ENCODE data around the gene RPA1.

RPA1 gene

DNA sequence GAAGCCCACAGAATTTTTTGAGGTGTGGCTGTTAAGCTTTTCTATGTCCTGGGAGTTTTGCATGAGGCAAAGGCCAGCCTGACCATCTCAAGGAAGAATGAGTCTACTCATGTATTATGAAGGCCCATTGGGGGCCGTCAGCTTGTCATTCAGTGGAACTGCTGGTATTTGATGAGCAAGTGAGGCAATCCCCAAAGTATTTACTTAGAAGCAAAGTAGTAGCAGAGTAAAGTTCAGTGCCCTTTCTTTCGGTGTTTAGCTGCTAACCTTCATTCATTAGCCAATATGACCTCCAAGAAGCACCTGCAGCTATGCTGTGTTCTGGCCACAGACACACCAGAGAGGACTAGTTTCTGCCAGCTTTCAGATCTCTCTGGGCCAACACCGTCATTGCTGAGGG, 80.2 kb downstream of the RPA1 start:
- DNase-seq (ENCODE audit: low read depth): no peak

DNA sequence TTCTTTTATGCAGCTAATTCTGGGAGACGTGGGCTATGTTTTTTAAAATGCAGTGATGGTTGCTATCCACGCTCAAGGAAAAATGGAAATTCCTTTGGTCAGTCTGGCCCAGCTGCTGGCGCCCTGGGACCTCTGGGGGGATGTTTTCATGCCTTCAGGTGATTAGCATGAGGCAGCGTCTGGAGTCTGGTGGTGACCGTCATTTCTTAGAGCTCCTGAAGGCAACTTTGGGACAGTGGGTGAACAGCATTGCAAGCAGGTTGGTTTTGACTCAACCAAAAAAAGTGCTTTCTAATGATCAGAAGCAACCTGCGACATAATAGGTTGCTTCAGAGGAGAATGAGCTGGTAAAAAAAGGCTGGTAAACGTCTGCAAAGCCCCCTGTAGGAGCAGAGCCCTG, 82.3 kb downstream of the RPA1 start:
- DNase-seq (ENCODE audit: low read depth): no peak

DNA sequence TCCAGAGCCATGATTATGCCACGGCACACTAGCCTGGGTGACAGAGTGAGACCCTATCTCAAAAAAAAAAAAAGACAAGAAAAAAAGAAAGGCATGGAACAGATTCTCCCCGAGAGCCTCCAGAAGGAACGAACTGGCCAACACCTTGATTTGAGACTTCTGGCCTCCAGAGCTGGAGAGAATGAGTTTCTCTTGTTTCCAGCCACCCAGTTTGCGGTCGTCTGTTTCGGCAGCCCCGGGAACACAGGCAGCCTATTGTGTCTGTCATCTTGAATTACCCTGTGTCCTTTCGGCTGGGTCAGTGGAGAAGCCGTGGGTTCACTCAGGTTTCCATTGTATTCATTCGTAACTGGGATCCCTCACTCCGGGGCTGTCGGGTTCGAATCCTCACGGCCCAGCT, 83.9 kb downstream of the RPA1 start:
- no peak for DNase-seq (ENCODE audit: low read depth)

DNA sequence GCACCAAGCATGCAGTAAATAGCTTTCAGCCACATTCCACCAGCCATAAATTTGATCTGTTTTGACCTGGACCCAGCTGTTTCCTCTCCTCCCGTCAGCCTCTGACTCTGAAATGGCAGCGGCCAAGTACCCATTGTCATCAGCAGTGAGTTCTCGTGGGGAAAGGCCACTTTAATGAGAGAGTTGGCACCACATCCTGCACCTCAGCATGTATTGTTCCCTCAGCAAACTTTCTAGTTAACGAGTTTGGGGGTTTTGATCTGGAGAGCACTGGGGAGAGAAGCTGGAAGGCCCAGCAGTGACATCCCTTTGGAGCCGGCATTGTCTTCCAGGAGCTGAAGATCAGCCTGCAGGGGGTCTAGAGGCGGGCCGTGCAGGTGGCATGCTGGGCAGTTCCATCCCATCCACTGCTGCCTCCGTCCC, 84.9 kb downstream of the RPA1 start:
- no peak for DNase-seq (ENCODE audit: low read depth)

DNA sequence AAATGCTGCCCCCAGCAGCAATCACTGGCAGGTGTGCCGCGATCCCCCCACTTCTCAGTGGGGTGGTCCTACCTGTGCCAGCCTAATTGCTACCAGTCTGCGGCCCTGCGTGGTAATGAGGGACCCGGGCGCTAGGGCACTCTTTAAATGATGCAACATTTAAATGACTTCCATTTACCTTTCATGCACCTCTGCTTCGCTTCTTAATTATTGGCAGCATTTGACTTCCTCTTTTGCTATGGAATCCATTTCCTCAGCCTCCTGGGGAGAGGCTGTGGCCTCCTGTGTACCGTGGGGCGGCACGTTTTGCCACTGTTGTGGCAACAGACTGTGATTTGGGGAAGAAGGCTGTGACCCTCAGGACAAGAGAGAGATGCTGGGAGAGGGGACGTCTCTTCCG, 86.1 kb downstream of the RPA1 start:
- DNase-seq (ENCODE audit: low read depth): no peak

DNA sequence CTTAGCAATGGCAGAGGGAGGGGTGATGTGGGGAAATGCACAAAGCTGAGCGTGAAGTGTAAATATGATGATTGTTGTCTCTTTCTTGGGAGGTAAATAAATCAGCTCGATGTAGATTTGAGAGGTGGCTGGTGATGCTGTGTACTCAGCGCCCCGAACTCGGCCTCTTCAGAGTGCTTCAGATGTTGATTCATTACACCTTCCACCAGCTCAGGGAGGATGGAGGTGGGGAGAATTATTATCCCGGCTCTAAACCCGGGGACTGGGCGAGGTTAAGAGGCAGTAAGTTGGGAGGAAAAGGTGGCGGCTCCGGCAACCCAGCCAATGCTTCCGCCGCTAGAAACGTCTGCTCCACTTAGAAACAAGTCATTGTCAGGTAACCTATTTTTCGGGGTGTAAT, 86.5 kb downstream of the RPA1 start:
- DNase-seq (ENCODE audit: low read depth): no peak

DNA sequence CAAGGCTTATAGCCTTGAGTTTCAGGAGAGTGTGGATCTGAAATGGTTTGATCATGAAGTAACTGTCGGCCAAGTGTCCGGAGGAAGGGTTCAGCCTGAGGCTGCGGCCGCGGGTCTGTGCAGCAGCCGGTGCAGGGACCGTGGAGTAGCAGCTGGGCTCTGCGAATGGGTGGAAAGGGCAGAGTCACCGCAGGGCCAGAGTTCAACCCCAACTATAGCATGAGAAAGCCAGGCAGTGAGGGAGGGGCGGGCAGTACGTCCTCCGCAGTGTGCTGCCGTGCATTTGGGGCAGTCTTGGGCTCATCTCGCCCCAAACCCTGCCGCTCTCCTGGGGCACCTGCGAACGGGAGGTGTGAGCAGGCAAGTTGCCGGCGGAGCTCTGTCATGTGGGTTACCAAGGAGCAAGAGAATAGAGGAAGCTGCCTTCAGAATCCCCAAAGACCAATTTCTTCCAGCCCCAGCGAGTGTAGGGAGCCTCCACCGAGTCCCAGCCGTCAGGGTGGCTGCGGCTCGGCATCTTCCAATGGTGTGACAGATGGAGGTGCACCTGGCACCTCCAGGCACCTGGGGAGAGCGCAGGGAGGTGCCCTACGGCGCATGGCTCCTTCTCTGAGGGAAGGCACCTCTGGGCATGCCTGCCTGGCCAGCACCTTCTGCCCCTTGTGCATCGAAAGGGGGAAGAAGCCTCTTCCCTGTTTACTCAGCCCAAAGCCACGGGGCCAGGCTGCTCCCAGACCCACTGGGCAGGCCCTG, 87.3 kb downstream of the RPA1 start:
- DNase-seq (ENCODE audit: low read depth): no peak

DNA sequence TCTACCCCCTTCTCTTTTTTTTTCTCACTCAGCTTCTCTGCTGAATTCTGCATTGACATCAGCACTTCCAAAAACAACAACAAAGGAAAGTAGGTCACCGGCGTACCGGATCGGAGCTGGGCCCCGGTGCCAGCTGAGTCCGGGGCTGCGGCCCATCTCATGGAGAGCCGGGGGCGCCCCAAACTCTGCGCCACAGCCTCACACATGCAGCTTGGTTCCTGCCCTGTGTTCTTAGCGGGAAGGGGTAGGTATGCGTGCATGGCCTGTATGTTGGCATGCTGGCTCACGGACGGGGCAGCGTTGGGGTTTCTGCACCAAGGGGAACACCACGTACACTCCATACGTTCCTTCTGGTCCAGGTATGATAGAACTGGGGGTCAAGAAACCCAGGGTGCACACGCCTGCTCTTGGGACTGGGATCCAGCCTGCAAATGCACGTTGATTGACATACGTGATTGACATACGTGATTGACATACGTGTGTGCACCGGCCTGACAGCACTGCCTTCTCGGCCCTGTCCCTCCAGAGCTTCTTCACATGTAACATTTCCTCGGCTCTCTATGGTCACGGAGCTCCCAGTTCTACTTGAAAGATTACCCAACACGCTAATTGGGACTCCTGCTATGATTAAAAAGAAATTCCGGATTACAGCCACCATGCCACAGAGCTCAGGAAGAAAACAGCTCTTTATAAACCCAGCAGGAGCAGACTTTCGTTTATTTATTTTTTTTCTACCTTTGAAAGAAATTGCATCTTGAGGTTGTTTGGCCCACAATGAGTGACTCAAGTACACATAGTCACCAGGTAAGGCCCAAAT, 88.7 kb downstream of the RPA1 start:
- DNase-seq (ENCODE audit: low read depth): no peak

DNA sequence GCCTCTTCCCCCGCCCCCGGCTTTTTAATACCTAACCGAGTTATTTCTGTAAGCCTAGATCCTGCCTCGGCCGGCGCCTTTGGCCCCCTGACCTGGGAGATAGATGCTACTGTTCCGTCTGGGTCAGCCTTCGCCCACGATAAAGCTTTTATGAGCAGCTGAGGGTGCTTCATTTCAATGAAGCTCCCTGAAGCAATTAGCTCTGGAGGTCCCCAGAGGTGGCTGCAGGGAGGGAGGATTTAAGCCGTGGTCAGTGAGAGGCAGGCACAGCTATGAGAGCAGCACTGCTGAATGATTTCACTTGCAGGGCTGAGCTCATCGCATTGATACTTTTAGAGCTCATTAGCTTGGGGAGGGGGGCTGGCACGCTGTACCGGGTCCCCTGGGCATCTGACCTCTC, 89.4 kb downstream of the RPA1 start:
- no peak for DNase-seq (ENCODE audit: low read depth)

DNA sequence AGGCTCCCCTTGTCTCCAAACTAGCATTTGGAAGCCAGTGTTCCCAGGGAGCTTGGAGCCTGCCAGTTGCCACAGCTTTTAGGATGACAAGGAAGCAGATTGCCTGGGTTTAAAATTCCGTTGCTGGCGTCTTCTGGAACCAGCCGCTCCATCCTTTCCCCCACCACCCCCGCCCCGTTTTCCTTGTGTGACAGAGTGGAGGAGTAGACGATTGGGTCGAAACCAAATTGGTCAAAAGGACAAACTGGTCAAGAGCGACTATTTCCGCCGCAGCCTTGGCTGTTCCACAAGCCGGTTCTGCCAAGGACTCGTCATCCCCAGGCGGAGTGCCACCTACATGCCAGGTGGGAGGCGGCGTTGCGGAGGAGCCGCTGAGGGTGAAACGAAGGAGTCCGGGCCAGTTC, 91.1 kb downstream of the RPA1 start:
- DNase-seq (ENCODE audit: low read depth): no peak

DNA sequence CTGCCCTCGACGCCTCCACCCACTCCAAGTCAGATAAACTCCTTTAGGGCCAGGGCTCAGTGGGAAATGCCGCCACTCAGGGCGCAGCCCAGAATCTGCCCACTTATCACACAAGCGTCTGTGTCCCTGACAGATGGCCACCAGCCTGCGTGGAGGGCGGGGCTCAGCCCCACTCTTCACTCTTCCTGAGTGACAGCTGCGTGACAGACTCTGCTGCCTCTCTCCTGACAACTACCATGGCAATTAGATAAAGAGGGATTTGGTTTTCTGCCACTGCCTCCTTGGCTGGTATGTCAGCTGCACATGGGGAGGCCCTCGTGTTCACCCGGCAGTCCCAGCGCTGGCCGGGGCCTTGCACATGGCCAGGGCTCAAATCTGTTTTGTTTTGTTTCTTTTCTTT, 99.2 kb downstream of the RPA1 start:
- no peak for DNase-seq (ENCODE audit: low read depth)

DNA sequence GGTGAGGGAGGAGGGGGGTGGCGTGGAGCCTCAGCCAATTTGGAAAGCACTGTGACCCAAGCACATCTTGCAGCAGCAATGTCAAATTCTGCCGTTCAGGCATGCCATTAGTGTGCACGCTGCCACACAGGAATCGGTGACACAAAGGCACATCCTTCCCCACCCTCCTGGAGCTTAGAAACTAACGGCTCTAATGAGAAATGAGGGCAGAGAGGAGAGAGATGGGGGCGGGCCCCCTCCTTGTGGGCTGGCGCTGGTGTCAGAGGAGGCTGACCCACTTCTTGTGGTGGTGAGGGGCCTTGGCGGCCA, 100.5 kb downstream of the RPA1 start:
- DNase-seq (ENCODE audit: low read depth): no peak

DNA sequence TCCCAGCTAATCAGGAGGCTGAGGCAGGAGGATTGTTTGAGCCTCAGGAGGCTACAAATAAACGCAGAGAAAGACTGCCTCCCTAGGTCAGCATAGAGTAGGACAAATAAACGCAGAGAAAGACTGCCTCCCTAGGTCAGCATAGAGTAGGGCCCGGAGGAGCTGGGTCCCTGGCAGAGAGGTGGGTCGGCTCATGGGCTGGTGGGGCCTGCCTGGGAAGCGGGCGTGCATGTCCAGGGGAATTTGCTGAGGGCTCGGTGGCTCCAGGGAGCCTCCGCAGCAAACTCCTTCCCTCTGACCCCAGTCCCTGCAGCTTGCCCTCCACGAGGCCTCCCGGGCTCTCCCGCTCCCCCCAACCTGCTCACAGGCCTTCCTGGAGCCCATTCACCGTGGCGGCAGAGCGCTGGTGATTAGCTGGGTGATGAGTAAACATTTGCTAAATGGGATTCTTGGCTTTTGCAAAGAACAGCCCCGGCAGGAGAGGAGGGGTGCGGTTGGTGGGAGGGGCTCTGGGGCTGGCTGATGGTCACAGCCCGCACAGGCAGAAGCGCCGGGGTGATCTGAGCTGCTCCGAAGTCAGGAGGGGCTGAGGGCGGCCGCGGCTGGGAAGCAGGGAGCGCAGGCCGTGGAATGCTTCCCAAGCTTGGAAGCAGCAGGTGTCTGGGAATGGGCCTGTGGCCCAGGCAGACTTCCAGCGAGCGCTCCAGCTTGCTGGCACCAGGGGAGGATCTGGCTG, 102.2 kb downstream of the RPA1 start:
- no peak for DNase-seq (ENCODE audit: low read depth)

DNA sequence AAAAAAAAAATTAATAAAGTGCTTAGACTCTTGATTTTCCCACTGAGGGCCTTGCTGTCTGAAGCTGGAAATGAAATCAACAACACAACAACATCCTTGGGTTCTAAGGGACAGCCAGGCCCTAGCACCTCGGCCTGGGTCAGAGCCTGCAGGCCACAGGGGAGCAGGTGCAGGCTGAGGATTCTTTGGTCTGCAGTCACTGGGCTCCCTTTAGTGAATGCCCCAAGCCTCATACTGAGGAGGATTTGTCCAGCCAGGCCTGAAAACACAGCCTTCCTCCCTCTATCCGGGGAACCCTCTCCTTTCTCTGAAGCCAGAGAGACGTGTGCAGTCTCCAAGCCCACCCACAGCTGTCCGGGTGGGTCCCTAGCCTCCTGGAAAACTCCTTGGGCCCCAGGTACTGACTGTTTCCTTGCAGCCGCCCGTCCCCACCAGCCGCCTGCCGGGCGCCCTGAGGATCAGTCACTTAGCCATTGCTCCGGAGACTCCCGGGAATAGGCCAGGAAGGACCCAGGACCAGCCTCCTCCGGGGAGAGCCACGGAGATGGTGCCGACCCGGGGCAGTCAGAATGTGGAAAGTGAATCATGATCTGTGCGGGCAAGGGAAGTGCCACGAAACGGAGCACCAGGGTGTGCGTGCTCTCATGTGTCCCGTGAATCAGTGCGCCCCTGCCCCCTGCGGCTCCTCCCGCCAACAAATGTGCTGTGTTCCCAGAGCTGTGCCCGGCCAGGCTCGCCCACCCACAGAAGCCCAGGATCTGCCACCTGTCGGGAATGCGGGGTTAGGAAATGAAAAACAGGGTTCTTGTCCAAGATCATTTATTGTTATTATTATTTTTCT, 104.3 kb downstream of the RPA1 start:
- DNase-seq (ENCODE audit: low read depth): no peak

DNA sequence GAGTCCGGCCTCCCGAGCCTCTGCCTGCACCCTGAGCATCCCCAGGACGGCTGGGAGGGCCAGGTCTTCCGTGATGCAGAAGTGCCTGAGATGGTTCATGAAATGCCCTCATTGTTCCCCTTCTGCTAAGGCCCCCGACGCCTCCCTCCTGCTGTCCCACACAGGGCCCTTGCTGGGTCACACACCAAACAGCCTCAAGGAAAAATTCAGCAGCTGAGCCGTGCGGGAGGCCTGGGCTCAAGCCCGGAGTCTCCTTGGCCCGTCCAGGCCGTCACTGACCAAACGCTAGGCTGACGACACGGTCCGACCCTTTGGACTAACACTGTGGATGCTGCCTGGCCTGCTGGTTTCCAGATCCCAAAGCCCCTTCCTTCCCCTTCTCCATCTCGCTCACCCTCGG, 105.1 kb downstream of the RPA1 start:
- no peak for DNase-seq (ENCODE audit: low read depth)

DNA sequence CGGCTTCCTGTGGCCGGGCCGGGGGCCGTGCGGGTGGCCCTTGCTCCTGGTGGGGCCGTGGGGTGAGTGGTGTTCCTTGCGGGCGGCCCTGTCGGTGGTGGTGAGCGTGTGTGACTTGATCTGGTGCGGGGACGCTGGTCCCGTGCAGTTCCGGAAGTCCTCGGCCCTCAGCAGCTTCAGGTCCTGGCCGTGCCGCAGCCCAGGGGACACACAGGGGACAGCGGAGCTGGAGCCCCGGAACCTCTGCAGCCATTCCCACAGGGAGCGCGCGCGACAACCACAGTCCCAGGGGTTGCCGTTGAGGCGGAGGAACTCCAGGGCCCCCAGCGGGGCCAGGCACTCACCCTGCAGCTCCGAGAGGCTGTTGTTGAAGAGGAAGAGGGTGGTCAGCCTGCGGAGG, 107.0 kb downstream of the RPA1 start:
- DNase-seq (ENCODE audit: low read depth): no peak

DNA sequence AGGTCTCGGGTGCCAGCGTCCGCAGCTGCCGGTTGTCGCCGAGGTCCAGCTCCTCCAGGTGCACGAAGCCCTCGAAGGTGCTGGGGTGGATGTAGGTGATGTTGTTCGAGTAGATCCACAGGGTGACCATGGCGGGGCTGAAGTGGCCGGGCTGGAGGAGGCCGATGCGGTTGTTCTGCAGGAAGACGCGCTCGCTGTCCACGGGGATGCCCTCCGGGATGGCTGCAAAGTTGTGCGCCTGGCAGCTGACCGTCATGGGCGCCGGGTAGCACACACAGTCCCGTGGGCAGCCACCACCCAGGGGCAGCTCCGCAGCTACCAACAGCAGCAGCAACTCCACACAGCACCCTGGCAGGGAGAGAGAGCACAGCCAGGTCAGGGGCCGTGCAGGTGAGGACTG, 107.7 kb downstream of the RPA1 start:
- DNase-seq (ENCODE audit: low read depth): no peak

DNA sequence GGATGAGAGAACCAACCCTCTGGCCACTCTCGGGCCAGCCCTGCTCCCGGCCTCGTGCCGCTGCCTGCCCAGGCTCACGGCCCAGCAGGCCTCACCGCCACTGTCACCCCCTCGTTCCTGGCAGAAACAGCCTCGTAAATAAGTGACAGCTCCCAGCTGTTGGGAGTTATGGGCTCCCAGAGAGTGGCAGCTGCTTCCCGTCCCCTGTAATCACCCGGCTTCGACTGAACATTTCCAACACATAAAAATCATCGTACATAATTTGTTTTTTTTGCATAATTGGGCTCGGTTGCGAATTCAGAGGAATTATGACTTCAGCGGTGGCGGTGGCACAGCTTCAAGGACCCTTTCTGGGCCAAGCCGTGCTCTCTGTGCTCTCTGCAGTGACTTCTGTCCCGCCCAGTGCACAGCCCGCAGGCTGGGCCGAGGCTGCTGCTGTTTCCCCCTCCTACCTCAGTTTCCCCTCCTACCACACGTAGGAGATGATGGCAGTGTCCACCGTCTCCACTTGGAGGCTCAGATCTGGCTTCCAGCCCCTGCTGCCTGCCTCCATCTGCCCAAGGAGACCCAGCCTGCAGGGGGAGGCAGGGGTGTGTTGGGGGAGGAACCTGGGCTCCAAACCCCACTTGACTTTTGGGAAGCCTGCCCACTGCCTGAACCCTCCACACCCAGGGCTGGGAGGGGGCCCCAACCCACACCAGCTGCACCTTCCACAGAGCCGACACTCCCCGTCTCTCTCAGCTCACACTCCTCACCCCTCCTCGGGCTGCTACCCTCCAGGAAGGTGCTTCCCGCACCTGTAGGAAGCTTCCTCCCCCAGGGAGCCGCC, 110.4 kb downstream of the RPA1 start:
- no peak for DNase-seq (ENCODE audit: low read depth)

DNA sequence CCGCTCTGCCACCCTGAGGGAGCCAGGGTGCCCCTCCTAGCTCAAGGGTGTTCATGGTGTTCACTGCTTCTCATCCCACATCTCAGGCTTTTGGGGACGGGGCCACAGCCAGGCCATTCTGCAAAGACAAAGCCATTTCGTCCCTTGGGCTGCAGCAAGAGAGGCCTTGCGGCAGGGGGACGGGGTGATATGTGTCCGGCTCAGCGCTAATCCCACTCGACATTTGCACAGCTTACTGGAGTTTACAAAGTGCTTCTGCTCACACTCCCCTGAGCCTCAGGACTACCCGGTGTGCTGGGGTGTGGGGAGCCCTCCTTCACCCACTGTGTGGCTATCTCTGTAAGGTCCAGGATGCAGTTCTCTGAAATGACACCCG, 111.0 kb downstream of the RPA1 start:
- no peak for DNase-seq (ENCODE audit: low read depth)

DNA sequence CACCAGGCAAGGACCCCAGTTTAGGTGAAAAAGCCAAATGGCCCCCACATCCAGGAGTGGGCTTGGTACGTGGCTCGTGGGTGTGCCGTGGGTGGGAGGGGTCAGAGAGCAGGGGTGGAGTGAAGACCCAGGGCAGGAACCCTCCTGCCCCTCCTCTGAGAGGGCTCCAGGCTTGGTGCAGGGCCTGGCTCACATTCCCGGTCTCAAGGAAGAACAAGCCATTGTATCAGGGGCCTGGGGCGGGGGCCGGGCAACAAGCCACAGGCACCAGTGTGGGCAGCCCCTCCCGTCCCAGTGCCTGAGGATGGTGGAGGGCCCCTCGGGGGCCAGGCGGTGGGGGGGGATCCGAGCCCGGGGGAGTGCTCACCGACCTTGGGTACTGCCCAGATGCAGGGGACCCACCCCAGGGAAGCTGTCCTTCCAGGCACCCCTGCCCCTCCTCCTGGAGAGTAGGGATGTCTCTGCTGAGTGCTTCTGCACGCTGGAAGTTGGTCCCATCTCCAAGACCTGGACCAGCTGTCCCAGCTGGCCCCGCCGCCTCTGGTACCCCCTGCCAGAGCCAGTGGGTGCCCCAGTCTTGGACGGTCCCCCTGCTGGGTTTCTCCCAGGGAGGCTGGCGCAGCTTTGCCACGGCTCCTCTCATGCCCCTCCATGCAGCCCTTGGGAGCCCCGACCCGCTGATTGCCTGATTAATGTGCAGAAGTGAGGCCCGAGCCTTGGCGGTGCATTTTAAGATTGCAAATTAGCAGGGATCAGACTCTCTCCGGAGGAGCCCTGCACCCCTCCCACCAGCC, 111.7 kb downstream of the RPA1 start:
- DNase-seq (ENCODE audit: low read depth): no peak

DNA sequence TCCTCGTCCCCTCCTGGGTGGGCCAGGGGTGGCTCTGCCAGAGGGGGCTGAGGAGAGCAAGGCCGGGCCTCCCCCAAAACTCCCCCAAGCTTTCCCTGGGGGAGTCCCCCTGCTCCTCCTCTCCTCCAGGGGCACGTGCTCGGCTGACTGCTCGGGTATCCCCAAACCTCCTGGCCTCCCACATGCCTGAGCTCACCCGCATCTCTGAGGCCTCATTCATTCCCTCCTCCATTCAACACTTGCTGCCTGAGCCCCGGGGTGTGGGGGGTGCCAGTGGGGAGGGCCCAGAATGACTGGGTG, 112.2 kb downstream of the RPA1 start:
- DNase-seq (ENCODE audit: low read depth): no peak
